GM18511 (cell line): ENCODE results near the gene ZNF385A.
A peak's percentile ranks its signal among the peaks of the same experiment; 100 is the strongest.

Experiments used
- ATAC-seq: cut with Tn5 transposase; IDR thresholded peaks from one replicate; pipeline ENCODE4 v1.9.1; 2021; ENCODE audit warnings: mild to moderate bottlenecking, moderate library complexity; ENCODE audit not compliant: unreplicated experiment

The ZNF385A gene, protein sequence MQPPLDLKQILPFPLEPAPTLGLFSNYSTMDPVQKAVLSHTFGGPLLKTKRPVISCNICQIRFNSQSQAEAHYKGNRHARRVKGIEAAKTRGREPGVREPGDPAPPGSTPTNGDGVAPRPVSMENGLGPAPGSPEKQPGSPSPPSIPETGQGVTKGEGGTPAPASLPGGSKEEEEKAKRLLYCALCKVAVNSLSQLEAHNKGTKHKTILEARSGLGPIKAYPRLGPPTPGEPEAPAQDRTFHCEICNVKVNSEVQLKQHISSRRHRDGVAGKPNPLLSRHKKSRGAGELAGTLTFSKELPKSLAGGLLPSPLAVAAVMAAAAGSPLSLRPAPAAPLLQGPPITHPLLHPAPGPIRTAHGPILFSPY

DNA sequence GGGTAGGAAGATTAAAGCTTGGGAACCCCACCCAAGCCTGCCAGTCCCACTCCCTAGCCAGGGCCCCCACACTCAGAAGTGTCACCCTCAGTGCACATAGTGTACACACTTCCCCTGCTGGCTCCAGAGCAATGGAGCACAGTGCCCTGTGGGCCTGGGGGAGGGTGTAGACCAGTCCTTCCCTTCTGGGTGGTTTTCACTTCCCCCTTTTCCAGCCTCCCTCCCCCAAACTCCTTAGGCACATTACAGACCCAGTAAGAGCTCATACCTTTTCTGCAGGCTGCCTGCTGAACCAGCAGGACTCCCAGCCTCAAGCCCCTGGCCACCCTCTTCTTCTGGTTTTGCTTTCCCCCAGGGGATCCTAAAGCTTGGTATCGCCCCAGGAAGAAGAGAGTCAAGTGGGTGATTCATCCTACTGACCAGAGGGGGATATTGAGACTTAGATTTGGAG lies at the start of gene ZNF385A:
Gene ZNF385A (minus strand): TSS at position 143 of the 451 bp plus-strand sequence. CDS start 219 bp downstream, outside the sequence.
- ATAC-seq: peak; percentile 55

DNA sequence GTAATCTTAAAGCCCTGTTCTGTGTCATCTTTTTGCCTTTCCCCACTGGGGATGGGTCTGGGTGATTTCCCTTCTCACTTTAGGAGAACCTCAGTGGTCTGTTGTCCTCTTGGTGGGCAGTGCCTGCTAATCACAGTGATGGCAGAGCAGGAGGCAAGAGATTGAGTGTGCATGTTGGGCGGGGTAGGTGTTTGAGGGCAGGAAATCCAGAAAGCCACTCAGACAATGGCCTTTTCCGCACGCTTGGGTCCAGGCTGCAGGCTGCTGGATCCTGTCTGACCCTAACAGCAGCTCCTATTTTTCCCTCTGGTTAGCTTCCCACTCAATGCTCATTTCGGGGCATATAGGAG lies 48.3 kb upstream of the ZNF385A start:
- no peak for ATAC-seq

DNA sequence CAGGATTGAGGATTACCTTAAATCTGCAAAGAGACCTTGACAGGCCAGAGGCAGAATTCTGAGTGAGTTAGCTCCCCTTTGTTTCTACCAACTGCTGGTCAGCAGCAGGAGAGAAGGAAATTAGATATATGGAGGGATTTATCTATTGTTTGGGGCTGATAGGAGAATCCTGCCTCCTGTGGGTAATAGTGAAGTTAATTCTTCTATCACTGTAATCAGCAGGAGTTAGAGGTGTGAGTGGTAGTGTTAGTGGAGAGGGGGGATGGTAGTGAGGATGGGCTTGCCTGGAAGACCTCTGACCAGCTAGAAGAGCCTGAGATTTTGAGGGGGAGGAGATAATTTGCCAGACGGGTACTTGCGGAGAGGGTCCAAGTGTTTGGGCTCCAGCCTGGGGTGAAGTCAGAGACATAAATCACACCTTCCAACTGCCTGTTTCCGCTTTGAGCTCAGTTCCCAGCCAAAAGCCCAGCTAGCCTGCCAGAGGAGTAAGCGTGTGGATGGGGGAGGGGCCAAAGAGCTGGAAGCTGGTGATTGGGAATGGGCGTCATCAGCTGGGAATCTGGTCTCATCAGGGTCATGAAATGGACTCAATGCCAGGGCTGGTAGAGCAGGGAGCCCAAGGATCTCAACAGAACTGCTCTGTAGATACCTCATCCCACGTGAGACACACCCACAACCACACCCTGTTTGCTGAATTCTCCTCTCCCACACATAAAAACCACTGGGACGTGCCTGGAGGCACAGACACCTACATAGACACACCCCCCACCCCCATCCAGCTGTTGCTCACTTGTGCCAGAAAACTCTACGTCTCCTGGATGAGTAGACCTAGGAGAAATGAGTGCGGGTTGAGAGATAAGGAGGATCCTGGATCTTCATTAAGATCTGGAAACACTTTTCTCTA lies 47.6 kb upstream of the ZNF385A start:
- no peak for ATAC-seq

DNA sequence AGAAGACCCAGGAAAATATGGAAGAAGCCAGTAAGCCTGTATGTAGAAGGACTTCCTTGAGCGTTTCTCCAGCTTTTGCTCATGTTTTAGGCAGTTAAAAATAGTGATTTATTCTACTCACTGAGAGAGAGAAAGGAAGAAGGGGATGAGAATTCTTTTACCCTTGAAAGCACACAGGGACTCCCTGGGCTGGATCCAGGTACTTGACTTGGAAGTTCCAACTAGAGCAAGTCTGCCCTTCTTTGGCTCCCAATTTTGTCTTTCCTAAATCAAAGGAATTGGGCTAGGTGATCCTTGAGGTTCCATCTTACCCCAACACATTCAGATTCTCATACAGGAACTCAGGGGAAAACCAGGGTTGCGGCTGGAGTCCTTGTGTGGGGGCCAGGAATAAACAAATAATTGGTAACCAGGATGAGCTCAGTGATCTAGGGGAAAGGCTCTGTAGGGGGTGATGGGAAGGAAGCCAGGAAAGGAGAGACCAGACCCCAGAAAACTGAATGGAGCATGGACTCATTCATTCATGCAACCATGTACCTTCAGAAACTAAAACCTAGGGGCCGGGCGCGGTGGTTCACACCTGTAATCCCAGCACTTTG lies 46.0 kb upstream of the ZNF385A start:
- no peak for ATAC-seq

DNA sequence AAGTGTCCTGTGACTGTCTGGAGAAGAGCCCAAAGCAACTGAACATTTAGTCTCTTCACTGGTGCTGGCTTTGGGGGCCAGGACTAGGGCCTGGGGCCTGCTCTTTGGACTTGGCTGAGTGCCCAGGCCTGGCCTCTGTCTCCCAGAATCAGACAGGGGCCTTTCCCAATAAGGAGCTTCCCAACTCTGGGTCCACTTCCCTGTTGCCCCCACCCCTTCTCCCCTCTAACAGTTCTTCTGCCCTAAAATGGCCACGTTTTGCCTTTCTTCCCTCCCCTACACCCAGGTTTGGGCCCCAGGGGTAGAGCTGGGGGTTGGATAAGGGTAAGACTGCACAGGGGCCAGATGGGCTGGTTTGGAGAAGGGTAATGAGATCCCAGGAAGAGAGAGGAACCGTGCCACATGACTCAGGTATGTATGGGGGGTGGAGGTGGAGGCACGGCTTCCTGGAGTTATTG lies 44.5 kb upstream of the ZNF385A start:
- ATAC-seq: no peak

DNA sequence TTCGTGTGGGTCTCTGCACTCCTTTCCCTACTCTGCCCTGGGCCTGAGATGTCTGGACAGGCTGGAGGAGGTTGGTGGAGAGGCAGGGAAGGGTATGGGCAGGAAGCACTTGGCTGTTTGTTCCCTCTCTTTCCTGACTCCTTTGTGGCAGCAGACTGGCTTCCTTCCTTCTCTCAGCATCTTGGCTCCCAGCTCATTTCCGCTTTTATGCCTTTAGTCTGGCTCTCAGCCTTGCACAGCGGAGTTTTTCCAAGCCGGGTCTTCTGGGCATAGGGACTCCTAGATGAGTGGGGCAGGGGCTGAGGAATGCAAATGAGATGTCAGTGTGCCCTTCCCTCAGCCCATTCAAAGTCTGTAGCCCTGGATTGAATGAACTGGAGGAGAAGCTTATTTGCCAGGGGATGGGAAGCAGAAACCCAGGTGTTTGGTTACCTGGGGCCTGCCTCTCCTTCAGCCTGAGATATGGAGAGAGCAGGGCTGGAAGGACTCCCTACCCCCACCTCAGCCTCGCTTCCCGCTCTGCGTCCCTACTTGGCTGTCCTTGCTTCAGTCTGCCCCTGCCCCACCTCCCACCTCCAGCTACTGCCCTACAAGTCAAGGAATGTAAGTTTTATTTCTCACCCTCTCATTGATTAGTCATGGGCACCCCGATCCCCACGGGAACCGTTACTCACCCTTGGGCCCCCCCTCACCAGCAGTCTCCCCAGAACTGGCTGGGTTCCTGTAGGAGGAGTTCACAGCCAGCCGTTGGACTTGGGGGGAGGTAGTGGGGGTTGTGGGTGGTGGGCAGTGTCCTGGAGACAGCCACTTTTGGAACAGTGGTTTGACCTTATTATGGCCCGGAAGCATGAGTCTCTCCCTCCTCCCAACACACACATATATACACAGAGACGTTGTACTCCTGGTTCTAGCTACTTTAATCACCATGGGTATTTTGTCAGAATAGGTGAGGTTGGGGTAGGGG lies 43.8 kb upstream of the ZNF385A start:
- ATAC-seq: no peak

DNA sequence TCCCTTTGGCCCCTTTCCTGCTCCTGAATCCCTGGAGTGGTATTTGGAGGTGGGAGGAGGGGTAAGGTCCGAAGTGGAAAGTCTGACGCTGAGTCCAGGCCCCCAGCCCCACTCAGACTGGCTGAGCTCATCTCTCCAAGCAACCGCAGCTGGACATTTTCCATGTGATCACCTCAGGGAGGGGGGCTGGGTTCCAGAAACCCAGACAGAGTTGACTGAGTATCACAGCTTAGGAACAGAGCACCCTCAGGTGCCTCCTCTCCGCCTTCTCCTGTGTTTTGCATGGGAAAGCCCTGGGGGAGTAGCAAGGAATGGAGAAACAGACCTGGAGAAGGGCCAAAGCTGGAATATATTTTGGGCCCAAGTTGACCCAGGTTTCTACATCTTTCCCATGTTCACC lies 42.6 kb upstream of the ZNF385A start:
- no peak for ATAC-seq

DNA sequence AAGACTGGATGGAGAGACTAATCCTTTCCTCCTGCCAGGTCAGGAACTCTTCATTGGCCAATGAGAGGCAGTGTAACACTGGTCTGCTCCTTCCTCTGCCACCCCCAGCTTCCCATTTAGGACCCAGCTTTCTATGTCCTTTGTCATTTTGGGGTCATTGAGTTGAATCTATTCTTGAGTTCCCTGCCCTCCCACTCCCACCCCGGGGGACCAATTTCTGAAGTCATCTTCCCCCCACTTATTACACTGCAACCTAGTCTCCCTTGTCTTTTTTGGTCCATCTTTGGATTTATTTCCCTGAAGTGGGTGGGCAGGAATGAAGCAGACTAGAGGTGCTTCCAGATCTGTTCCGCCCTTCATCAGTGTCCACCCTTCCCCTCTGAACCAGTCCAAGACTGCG lies 42.2 kb upstream of the ZNF385A start:
- ATAC-seq: no peak

DNA sequence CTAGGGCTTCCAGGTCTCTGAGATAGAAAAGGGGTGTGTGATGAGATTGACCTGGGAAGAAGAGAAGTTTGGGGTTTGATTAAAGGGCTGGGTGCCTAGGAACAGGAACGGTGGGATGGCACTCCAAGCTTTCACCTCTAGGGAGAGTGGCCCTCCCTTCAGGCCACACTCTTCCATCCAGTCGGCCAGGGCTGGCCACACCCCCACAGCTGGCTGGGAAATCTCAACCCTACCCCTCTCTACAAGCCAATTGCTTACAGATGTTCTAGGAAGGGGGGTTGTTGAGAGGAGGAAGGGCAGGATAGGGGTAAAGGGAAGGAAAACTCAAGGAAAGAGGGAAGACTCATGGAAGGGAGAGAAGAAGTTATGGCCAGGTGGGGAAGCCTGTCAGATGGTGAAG lies 41.2 kb upstream of the ZNF385A start:
- no peak for ATAC-seq

DNA sequence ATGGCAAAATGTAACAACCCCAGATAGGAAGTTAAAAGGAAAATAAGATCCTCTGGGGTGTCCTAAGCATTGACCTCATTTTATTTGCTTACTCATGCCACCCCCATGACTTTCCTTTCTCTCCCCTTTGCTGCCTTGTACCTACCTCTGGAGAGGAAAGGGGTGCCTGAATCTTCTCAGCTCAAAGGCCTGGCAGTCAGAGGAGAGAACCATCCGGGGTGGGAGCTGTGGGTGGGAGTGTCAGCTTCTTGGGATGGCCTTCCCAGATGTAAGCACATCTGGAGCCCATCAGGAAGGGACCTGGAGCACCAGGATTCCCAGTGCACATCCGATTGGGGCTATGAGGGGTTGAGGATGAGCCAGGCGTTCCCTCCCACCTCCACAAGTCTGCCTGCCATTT lies 39.7 kb upstream of the ZNF385A start:
- ATAC-seq: no peak

DNA sequence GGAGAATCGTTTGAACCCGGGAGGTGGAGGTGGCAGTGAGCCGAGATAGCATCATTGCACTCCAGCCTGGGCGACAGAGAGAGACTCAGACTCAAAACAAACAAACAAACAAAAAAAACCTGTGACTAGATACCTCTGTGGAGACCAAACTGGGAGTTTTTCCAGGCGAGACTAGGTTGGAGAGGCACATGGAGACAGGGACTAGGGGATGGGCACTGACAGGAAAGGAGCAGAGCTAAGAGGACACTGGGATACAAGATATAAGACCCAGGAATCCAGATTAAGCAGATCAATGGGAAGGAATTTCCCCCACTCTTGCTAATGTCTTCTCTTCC lies 39.2 kb upstream of the ZNF385A start:
- ATAC-seq: no peak

DNA sequence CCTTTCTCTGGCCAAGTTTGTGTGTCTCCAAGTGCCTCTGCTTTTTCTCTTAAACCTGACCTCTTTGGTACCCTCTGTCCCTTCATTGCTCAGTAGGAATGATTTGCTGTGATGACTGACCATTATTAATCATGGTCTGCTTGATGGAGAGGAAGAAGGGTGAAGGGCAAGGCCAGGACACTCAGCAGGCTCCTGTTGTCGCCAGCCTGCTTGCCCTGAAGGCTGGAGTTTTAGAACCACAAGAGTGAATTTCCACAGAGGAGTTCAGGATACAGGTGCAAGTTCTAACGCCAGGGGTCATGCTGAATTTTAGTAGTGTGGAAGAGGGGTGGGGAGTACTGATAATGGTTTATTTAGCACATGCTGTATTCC lies 37.3 kb upstream of the ZNF385A start:
- ATAC-seq: no peak

DNA sequence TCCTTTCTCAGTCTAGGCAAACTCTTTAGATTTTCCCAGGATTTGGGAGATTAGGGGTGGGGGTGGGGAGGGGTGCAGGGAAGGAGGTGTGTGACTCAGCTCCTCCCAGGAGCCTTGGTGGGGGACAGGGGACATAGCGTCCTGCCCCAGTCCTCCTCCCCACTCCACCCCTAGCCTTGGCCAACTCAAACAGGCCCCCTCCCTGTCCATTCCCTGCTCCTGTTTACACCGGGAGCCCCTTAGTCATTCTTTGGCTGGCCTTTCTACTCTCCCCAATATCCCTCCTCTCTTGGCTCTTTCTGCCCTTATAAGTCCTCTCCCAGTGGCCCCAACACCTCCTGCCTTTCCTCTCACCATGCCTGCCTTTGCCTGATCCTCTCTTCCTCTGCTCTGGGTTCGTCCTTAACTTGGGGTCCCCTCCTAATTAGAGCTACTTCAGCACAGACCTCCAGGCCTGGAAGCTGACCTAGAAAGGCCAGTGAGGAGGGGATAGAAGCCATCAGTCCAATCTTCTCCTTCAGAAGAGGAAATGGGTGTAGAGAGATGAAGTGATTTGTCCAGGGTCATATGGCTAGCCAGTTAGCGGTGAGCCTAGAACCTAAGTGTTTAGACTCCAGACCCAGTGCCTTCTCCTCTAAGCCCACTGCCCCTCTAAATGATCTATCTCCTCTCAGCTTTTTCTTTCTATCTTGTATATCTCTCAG lies 36.8 kb upstream of the ZNF385A start:
- no peak for ATAC-seq

DNA sequence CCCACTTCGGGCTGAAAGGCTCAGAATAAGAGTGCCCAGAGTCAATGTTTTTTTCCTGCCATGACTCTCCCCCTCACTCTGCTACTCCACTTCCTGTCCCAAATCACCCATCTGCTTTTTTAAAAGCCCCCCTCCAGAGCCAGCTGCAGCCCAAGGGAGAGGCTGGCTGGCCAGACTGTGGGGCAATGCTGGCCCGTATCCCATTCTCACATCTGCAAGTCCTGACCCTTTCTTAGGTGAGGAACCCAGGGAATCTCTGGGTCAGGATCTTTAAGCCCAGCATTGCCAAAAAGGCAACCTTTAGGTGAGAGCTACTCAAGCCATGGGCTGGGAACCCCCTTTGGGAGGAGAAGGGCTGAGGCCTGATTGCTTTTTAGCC lies 36.2 kb upstream of the ZNF385A start:
- no peak for ATAC-seq

DNA sequence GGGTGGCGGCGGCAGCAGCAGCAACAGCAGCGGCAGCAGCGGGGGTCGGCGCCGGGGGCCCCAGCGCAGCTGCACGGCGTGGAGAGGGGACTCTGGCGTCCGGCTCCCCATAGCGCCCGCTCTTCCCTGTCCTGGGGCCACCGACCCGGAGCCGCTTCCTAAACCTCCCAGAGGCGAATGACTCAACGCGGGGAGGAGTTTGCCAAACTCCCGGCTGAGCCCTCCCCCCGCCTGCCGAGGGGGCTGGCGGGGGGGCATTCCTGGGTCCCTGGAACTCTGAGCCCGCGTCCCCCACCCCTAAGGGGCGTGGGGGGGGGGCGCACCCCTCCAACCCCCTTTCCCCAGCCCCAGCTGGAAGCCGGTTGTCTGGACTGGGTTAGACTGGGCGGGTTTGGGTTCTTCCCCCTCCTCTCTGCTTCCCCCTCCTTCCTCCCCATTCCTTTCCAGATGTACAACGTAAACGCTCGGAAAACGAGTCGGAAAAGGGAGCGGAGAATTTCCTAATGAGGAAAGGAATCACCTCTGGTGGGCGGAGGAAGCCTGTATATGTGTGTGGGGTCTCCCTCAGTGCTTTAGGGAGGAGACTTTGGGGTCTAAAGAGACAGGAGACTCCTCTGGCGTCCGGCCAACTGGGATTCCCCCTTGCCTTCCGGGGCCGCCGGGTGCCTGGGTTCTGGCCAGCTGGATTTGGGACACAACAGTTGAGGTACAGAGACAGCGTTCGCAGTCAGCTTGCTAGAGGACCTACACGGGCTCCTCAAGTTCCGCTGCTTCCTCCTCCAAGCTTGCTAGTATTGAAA lies 34.8 kb upstream of the ZNF385A start, which contains the start of gene ITGA5:
Gene ITGA5 (minus strand): TSS at position 179 of the 800 bp plus-strand sequence. CDS start 68 bp downstream, at position 111.
- no peak for ATAC-seq

DNA sequence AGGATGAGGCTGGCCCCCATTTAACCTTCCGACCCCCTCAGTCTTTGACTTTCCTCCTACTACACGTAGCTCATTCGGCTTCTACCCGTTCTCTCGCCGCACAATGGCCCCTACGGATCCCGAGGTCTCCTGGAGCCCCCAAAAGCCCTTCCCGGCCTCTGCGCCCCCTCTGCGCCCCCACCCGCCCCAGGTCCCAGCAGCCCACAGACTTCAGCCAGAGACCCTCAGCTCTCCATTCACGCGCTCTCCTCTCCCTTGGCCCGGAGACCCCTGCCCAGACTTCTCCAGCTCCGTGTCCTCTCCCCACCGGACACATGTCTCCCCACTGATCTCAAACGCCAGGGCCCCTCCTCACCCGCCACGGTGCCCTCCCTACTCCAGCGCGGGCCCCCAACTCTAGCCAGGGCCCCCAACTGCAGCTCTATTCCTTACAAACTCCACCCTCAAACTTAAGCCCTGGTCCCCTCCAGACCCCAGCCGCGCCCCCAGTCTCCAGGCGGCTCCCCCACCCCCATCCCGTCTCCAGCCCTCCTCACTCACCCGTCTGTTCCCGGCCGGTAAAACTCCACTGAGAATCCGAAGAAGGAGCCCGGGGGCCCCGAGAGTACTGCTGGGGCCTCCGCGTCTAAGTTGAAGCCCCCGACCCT lies 34.0 kb upstream of the ZNF385A start:
- ATAC-seq: no peak

DNA sequence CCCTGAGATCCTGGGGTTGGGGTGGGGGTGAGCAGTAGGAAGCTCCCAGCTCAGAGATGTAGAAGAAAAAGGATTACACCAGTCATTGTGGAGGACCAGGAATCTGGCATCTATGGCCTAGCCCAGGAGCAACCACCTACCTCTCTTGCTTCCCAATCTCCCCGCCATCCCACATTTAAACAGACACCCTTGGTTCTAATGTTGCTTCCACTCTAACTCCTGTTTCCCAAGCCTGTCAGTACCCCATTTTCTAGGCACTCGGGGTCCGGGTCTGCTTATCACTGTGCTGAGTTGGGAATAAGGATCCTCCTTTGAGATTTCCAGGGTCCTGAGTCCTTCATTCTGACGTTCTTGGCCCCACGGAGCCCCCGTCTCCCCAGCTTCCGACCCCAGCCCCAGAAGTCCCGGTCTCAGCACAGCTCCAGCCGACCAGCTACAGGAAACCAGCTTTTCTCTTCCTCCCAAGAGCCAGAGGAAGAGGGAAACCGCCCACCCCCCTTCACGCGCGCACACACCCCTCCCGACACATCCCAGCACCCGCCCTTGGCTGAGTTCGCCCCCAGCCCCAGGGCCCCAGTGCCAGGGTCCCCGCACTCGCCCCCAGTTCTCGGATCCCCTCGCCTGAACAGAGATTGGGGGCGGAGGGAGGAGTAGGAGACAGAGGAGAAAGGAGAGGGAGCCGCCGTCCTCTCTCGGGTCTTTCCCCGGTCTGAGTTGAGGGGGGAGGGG lies 33.3 kb upstream of the ZNF385A start:
- ATAC-seq: no peak
